Lung (tissue), 12 donors: Measurements from ENCODE around the gene NCOA5. TPM values are rescaled to one million over a fixed set of nuclear protein-coding genes. Genes with fewer than 3 reads are reported as not detected.

ENCODE experiments used
- ATAC-seq: fragments of 200-7000 bp; cut with Tn5 transposase; one replicate; pipeline ENCODE4 v1.9.1; 2020; ENCODE audit warnings: moderate number of reproducible peaks; ENCODE audit not compliant: insufficient read depth, low FRiP score
- DNase-seq, 3 donors: peaks; one replicate each; pipeline ENCODE4 v3.0.0-alpha.2; 2013 to 2017
- H3K27ac ChIP-seq, 2 donors: one replicate each; pipeline ENCODE4 v1.5.1; 2013; ENCODE audit warnings: mild to moderate bottlenecking in 2 of 2, moderate library complexity in 2 of 2, control low read depth in 1 of 2, inconsistent platforms in 1 of 2, low read depth in 1 of 2, low read length in 1 of 2
- H3K27me3 ChIP-seq, 3 donors: one replicate each; pipeline ENCODE4 v1.5.1; 2013; ENCODE audit warnings: low read length in 2 of 3; ENCODE audit not compliant: control insufficient read depth in 3 of 3, insufficient read depth in 3 of 3
- H3K36me3 ChIP-seq, 4 donors: one replicate each; pipeline ENCODE4 v1.5.1; 2013; ENCODE audit warnings: low read length in 4 of 4, mild to moderate bottlenecking in 1 of 4, moderate library complexity in 1 of 4; ENCODE audit not compliant: control insufficient read depth in 4 of 4, insufficient read depth in 4 of 4
- H3K4me1 ChIP-seq, 5 donors: one replicate each; pipeline ENCODE4 v1.5.1; 2013; ENCODE audit warnings: low read length in 5 of 5, mild to moderate bottlenecking in 2 of 5, moderate library complexity in 1 of 5; ENCODE audit not compliant: control insufficient read depth in 5 of 5, insufficient read depth in 5 of 5
- H3K4me3 ChIP-seq: one replicate; pipeline ENCODE4 v1.5.1; 2013; ENCODE audit warnings: mild to moderate bottlenecking, control low read depth, moderate library complexity
- H3K9ac ChIP-seq, 2 donors: one replicate each; pipeline ENCODE4 v1.5.1; 2013; ENCODE audit warnings: low read length in 2 of 2, control low read depth in 1 of 2; ENCODE audit not compliant: insufficient read depth in 1 of 2
- H3K9me3 ChIP-seq, 4 donors: one replicate each; pipeline ENCODE4 v1.5.1; 2013; ENCODE audit warnings: low read length in 3 of 4, mild to moderate bottlenecking in 1 of 4, moderate library complexity in 1 of 4; ENCODE audit not compliant: control insufficient read depth in 4 of 4, insufficient read depth in 3 of 4
- CTCF ChIP-seq: IDR thresholded peaks from 2 replicates; pipeline ENCODE4 v1.5.1; 2012; ENCODE audit warnings: mild to moderate bottlenecking; ENCODE audit errors: control extremely low read depth, extremely low read depth
- WGBS, 2 donors: extraction: QIAGEN DNeasy Blood & Tissue Kit; methylation state at CpG; one replicate each; pipeline ENCODE4 v1.1.7; 2013; 5-methylcytosine and 5-hydroxymethylcytosine counted together
- polyA plus RNA-seq, 2 donors: library from polyadenylated mRNA; stranded (reverse); fragments of 200-250 nt; gene quantifications; one replicate each; pipeline ENCODE4 v1.2.1, GENCODE V29; 2013
- total RNA-seq, 2 donors: library from RNA; depleted of rRNA in 1 of 2; stranded (reverse); fragments of >200 nt in 1 of 2; gene quantifications; one replicate each; pipeline ENCODE4 v1.2.1, GENCODE V29; 2014 to 2021
- donor health status: control.
- donor health status: control.
- donor health status: Bipolar disorder and iron deficiency.
- donor health status: healthy.
- donor health status: DM: yes; HTN: yes; CAD: no.

NCOA5 gene
- total and polyA plus RNA-seq, 4 donors, result 11.1 to 24.2 (median 15.1) TPM

DNA sequence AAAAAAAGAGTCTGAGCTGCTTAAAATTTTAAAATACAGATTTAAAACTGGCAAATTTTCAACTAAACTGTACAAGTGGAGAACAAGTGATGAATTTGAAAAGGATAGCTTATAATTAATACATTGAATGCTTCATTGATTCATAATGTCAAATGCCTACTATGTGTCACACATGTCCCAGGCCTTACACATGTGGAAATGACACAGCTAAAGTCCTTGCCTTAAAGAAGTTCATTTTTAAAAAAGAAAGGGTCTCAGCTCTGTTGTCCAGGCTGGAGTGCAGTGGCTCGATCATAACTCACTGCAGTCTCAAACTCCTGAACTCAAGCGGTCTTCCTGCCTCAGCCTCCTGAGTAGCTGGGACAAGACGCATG lies 5.0 kb downstream of the NCOA5 start:
- no peaks in the 10 kb centered on the region for H3K27me3 ChIP-seq
- H3K4me3 ChIP-seq, result no peak overlapping the region
- H3K27ac ChIP-seq, result no peak overlapping the region
- H3K9ac ChIP-seq, result no peak overlapping the region
- H3K9me3 ChIP-seq, result no peaks in the 10 kb centered on the region
- ATAC-seq (no peak), DNase-seq (no peak)
- 80 to 81% methylated on average over 3 of the region's 3 CpGs for WGBS, 2 donors
- no peak for TF ChIP-seq CTCF
- no peaks in the 10 kb centered on the region for H3K36me3 ChIP-seq
- peaks cover 4 to 39% (median 27%) of the 10 kb centered on the region in 5 donors for H3K4me1 ChIP-seq

DNA sequence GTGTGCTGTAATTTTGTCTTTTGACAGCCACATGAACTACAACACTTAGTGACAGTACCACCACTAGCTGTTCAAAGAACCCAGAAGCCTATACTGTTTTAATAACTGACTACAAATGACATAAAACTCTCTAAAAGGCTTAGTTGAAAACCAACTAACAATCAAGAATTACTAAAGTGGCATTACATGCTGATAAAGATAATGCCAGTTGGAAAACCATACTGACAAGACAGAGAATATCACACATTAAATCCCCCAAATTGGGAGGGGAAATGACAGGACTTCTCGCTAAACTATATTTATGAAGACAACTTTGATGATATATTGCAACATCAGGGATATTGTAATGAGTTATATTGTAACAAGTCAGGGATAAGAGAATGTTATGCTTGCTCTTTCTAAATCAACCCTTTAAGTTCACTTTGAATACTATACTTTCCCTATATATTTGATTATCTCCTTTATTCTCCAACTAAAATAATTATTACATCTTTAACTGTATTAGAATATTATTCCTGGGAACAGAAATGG lies 6.2 kb downstream of the NCOA5 start:
- Histone ChIP-seq H3K4me1 (peaks cover 7 to 38% (median 27%) of the 10 kb centered on the region in 5 donors), H3K9me3 (no peaks in the 10 kb centered on the region), H3K27me3 (no peaks in the 10 kb centered on the region), H3K4me3 (no peak overlapping the region), H3K27ac (no peak overlapping the region), H3K36me3 (peaks cover 4 to 6% (median 6%) of the 10 kb centered on the region in 4 donors), H3K9ac (no peak overlapping the region)
- TF ChIP-seq CTCF, result no peak
- DNase-seq (no peak), ATAC-seq (no peak)
- 66 to 79% methylated on average over 1 of the region's 1 CpG for WGBS, 2 donors

DNA sequence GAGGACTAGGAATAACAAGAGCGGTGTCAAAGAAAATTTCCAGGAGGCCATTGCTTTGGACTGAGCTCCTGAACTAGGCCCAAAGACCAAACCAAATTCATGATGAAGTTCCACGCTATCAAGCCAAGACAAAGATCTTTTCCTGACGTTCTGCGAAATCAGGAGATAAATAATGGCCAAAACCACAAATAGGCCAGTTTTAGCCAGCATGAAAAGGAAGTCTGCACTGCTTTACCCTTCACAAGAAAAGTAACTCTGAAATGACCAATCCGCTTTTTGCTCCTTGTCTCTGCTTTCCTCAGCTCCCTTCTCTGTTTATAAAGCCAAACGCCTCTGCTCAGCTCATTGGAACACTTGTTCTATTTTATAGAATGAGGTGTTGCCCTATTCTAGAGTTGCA lies 6.7 kb downstream of the NCOA5 start:
- Histone ChIP-seq H3K9me3 (no peaks in the 10 kb centered on the region), H3K4me1 (peaks cover 5 to 33% (median 23%) of the 10 kb centered on the region in 5 donors), H3K27ac (no peak overlapping the region), H3K9ac (no peak overlapping the region), H3K36me3 (peaks cover 5 to 9% (median 8%) of the 10 kb centered on the region in 4 donors), H3K4me3 (no peak overlapping the region), H3K27me3 (no peaks in the 10 kb centered on the region)
- 75 to 77% methylated on average over 6 of the region's 6 CpGs for WGBS, 2 donors
- DNase-seq (no peak), ATAC-seq (no peak)
- no peak for TF ChIP-seq CTCF

DNA sequence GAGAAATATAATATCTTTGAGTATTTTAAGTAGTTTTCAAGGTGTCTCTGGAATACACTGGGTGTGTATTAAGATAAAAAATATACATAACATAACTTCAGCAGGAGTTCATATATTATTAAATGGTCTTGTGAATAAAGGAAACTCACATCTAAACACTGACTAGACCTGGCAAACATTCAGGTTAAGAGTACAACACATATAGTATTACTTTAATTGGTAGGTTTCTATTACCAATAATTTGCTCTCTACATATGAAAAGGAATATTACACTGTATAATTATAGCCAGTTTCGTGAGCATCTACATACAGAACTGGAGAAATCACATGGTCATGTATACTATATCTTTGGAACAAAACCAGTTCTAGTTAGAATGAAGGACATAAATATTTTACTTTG lies 8.7 kb downstream of the NCOA5 start:
- no peak for TF ChIP-seq CTCF
- no peak overlapping the region for H3K27ac ChIP-seq

More for the DNA sequence above, 8.7 kb downstream of the NCOA5 start:
- H3K27me3 ChIP-seq, result no peaks in the 10 kb centered on the region
- H3K36me3 ChIP-seq, result peaks cover 9 to 18% (median 16%) of the 10 kb centered on the region in 4 donors
- no peaks in the 10 kb centered on the region for H3K9me3 ChIP-seq
- WGBS, 2 donors, result 82 to 97% methylated on average over 1 of the region's 1 CpG
- DNase-seq, result no peak
- no peak overlapping the region for H3K9ac ChIP-seq
- ATAC-seq, result no peak
- peaks cover 5 to 31% (median 14%) of the 10 kb centered on the region in 5 donors for H3K4me1 ChIP-seq
- no peak overlapping the region for H3K4me3 ChIP-seq
